Measurements from ENCODE around the gene TPPP.

DNA sequence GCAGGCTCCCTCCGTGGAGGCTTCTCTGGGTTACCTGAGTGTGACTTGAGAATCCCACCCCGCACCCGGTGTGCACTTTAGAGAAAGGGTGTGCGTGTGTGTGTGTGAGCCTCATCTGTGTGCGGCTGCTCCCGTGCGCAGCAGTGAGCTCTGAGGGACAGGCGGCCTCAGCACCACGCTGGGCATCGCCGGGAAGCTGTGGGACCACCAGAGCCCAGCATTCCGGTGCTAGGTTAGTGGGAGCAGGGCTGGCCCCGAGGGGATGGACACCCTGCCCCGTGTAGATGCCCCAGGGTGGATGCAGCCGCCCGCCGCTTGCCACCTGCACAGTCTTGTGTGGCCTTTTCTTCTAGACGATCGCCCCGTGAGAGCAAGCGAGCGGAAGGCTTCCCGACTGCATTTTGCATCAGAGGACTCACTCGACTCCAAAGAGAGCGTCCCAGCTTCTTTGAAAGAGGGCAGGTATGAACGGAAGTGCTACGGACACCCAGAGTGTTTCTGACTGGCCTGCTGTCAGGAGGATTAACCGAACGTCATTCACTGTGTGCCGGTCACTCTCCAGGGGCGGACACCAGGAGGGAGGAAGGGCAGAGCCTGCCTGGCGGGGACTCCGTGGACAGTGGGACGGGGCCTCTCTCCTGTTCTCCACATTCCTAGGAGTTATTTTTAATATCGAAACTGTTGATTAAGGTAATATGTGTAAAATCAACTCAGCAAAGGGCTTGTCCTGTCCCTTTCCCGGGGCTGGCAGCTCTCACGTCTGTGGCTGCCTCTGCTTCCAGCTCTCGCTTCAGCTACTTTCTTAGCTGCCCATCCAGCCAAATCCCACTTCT, 68.8 kb downstream of the TPPP start:
- TF ChIP-seq POLR2A (IDR thresholded peaks at IDR 0.05), result no peak
- TF ChIP-seq, protein P1, sequence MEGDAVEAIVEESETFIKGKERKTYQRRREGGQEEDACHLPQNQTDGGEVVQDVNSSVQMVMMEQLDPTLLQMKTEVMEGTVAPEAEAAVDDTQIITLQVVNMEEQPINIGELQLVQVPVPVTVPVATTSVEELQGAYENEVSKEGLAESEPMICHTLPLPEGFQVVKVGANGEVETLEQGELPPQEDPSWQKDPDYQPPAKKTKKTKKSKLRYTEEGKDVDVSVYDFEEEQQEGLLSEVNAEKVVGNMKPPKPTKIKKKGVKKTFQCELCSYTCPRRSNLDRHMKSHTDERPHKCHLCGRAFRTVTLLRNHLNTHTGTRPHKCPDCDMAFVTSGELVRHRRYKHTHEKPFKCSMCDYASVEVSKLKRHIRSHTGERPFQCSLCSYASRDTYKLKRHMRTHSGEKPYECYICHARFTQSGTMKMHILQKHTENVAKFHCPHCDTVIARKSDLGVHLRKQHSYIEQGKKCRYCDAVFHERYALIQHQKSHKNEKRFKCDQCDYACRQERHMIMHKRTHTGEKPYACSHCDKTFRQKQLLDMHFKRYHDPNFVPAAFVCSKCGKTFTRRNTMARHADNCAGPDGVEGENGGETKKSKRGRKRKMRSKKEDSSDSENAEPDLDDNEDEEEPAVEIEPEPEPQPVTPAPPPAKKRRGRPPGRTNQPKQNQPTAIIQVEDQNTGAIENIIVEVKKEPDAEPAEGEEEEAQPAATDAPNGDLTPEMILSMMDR (IDR thresholded peaks at IDR 0.05 in 4 of 5, conservative IDR thresholded peaks at IDR 0.05 in 1 of 5), result no peak

Data from gastrocnemius medialis (tissue), 4 donors.